Kidney (tissue), 14 donors: ENCODE data around the gene TEX19. TPM values are rescaled to one million over a fixed set of nuclear protein-coding genes. Genes with fewer than 3 reads are reported as not detected.

Experiments
- DNase-seq, 5 donors: peaks; one replicate each; pipeline ENCODE4 v3.0.0-alpha.2; 2013 to 2020
- FAIRE-seq: peaks from 2 replicates; lab custom pipeline; 2012; peaks lifted over from hg19 to GRCh38; lab: Jason Lieb, UNC
- H3K27ac ChIP-seq, 2 donors: one replicate each; pipeline ENCODE4 v1.7.0; 2013; ENCODE audit warnings: low read depth in 2 of 2, low read length in 2 of 2, inconsistent platforms in 1 of 2
- H3K27me3 ChIP-seq: one replicate; pipeline ENCODE4 v1.7.1; 2013; ENCODE audit warnings: low read length, inconsistent platforms; ENCODE audit not compliant: control insufficient read depth, insufficient read depth
- H3K36me3 ChIP-seq, 3 donors: one replicate each; pipeline versions ENCODE4 v1.7.0 to v1.7.1; 2013; ENCODE audit warnings: low read length in 3 of 3, control low read depth in 1 of 3, inconsistent platforms in 1 of 3; ENCODE audit not compliant: insufficient read depth in 3 of 3, control insufficient read depth in 2 of 3
- H3K4me1 ChIP-seq, 3 donors: one replicate each; pipeline versions ENCODE4 v1.7.0 to v1.7.1; 2013; ENCODE audit warnings: low read length in 3 of 3, inconsistent platforms in 1 of 3, low read depth in 1 of 3; ENCODE audit not compliant: control insufficient read depth in 2 of 3, insufficient read depth in 2 of 3
- H3K4me3 ChIP-seq, 3 donors: one replicate each; pipeline versions ENCODE4 v1.7.0 to v1.8.1; 2013; ENCODE audit warnings: low read length in 3 of 3, control low read depth in 1 of 3, inconsistent platforms in 1 of 3
- H3K9ac ChIP-seq, 3 donors: one replicate each; pipeline versions ENCODE4 v1.7.0 to v1.7.1; 2013; ENCODE audit warnings: low read length in 3 of 3, control low read depth in 1 of 3, inconsistent platforms in 1 of 3
- H3K9me3 ChIP-seq, 3 donors: one replicate each; pipeline versions ENCODE4 v1.7.0 to v1.7.1; 2013; ENCODE audit warnings: low read length in 3 of 3, control low read depth in 1 of 3, inconsistent platforms in 1 of 3; ENCODE audit not compliant: control insufficient read depth in 2 of 3, insufficient read depth in 1 of 3
- CTCF ChIP-seq: IDR thresholded peaks from 3 replicates; pipeline ENCODE4 v1.5.1; 2012; ENCODE audit warnings: mild to moderate bottlenecking, moderate library complexity, borderline replicate concordance; ENCODE audit not compliant: insufficient read depth; ENCODE audit errors: extremely low read depth
- intact Hi-C: fragments of 100-400 bp; cut with DNase I; formaldehyde crosslinking; loops from one replicate; pipeline ENCODE4 v1.11.1; 2022
- polyA plus RNA-seq: library from polyadenylated mRNA; stranded (reverse); fragments of 350-450 nt; fragmentation: Illumina TruSeq; extraction: RNeasy Lipid Tissue Mini Kit (QIAGEN cat#74804); gene quantifications from one replicate; pipeline ENCODE4 v1.2.3, GENCODE V29; 2014; ENCODE audit warnings: low read depth, low replicate concordance; ENCODE audit not compliant: insufficient read depth
- total RNA-seq: library from RNA; stranded (reverse); fragmentation: NEBNext Ultra II Directional; extraction: Animal tissue kit (Norgen Biotek cat#: 25700); gene quantifications from one replicate; pipeline ENCODE4 v1.2.1, GENCODE V29; 2021
- donor health status: control.
- donor health status: control.
- donor health status: control.
- donor health status: control.
- donor health status: control.
- donor health status: DM: yes; HTN: yes; CAD: no.
- donor health status: Normal renal cell carcinoma (clear cell type).

Gene TEX19
- total and polyA plus RNA-seq, 2 donors from 2014 or later: not detected

- no peak for FAIRE-seq
- no peaks in the 10 kb centered on the region for H3K9me3 ChIP-seq
- peaks cover 0 to 5% (median 0%) of the 10 kb centered on the region in 3 donors for H3K4me1 ChIP-seq
- intact Hi-C loops: loop anchor here (10.0 kb wide), 1 partner anchor 424 kb away; no protein-coding TSS in a partner anchor
- H3K9ac ChIP-seq: no peak overlapping the region
- TF ChIP-seq CTCF: no peak
- H3K36me3 ChIP-seq: no peaks in the 10 kb centered on the region
- no peak overlapping the region for H3K4me3 ChIP-seq
- no peak for DNase-seq
- H3K27me3 ChIP-seq: no peaks in the 10 kb centered on the region
- H3K27ac ChIP-seq: no peak overlapping the region
These were observed 7.8 kb upstream of the TEX19 start for GRCh38 chr17:82351254-82351712.

- no peak overlapping the region for H3K27ac ChIP-seq
- no peak for FAIRE-seq
- peak; percentile 90 to 94 (median 93) for DNase-seq
- no peaks in the 10 kb centered on the region for H3K9me3 ChIP-seq
- H3K27me3 ChIP-seq: no peaks in the 10 kb centered on the region
- peaks cover 0 to 8% (median 0%) of the 10 kb centered on the region in 3 donors for H3K4me1 ChIP-seq
- intact Hi-C loops: loop anchor here (10.0 kb wide), 1 partner anchor 423 kb away; no protein-coding TSS in a partner anchor
- TF ChIP-seq CTCF: peak; percentile 99
- no peaks in the 10 kb centered on the region for H3K36me3 ChIP-seq
- H3K9ac ChIP-seq: no peak overlapping the region
- no peak overlapping the region for H3K4me3 ChIP-seq
These were observed 7.1 kb upstream of the TEX19 start for GRCh38 chr17:82351713-82352488.

- Histone ChIP-seq H3K27ac (no peak overlapping the region), H3K4me3 (no peak overlapping the region), H3K36me3 (no peaks in the 10 kb centered on the region), H3K9me3 (no peaks in the 10 kb centered on the region), H3K27me3 (no peaks in the 10 kb centered on the region), H3K4me1 (peaks cover 0 to 8% (median 0%) of the 10 kb centered on the region in 3 donors), H3K9ac (no peak overlapping the region)
- no peak for TF ChIP-seq CTCF
- no peak for DNase-seq
- intact Hi-C loops: loop anchor here (10.0 kb wide), 1 partner anchor 421 kb away; no protein-coding TSS in a partner anchor
- FAIRE-seq: no peak
These were observed 5.6 kb upstream of the TEX19 start for GRCh38 chr17:82353484-82353883.
